Endothelial cell of umbilical vein (primary cell): ENCODE measurements around the gene ARHGAP31. TPM values are rescaled to one million over a fixed set of nuclear protein-coding genes. Genes with fewer than 3 reads are reported as not detected.
A peak's percentile ranks its signal among the peaks of the same experiment; 100 is the strongest.

Experiments used
- BruUV-seq: library from RNA; stranded (reverse); fragments of 400-500 nt; replicated peaks from 2 replicates; lab custom pipeline; 2021; lab: Mats Ljungman, UMichigan
- CTCF ChIA-PET: fragments of 300-600, 350-600 bp; sonication (Branson Sonifier 250); formaldehyde crosslinking; loops from one replicate; lab custom pipeline; 2021; ENCODE audit warnings: antibody characterized with exemption, inconsistent platforms; lab: Charles Lee
- POLR2A ChIA-PET: fragments of 300-600, 350-600 bp; sonication (Branson Sonifier 250); formaldehyde crosslinking; loops from one replicate; lab custom pipeline; 2021; ENCODE audit warnings: antibody characterized with exemption, inconsistent platforms; lab: Charles Lee
- DNase-seq: peaks from one replicate; pipeline ENCODE4 v3.0.0-alpha.2; 2011; ENCODE audit warnings: low read depth, low spot score
- FAIRE-seq: peaks from 2 replicates; lab custom pipeline; 2011; peaks lifted over from hg19 to GRCh38; lab: Jason Lieb, UNC
- H2AFZ ChIP-seq: 2 replicates; pipeline ENCODE4 v1.6.0; 2012; ENCODE audit warnings: low read depth, low read length, control low read depth, inconsistent platforms
- H3K27ac ChIP-seq: 2 replicates; pipeline ENCODE4 v1.5.1; 2011; ENCODE audit warnings: low read depth, mild to moderate bottlenecking, control low read depth, low read length, moderate library complexity; ENCODE audit not compliant: insufficient read depth
- H3K27me3 ChIP-seq, 2 experiments: 2 replicates each; pipeline versions ENCODE4 v1.6.0 to v1.6.1; 2011; ENCODE audit warnings: low read length in 2 of 2, mixed read lengths in 1 of 2; ENCODE audit not compliant: control insufficient read depth in 2 of 2, insufficient read depth in 2 of 2
- H3K36me3 ChIP-seq, 2 experiments: 2 replicates in 1 of 2; 3 replicates in 1 of 2; pipeline ENCODE4 v1.5.1; 2011; ENCODE audit warnings: low read length in 2 of 2, mild to moderate bottlenecking in 1 of 2, moderate library complexity in 1 of 2; ENCODE audit not compliant: control insufficient read depth in 2 of 2, insufficient read depth in 2 of 2; ENCODE audit errors: extremely low read depth in 1 of 2
- H3K4me1 ChIP-seq: 3 replicates; pipeline ENCODE4 v1.5.1; 2011; ENCODE audit warnings: mild to moderate bottlenecking, low read length; ENCODE audit not compliant: control insufficient read depth, insufficient read depth; ENCODE audit errors: extremely low read depth
- H3K4me2 ChIP-seq: 2 replicates; pipeline ENCODE4 v1.6.1; 2011; ENCODE audit warnings: low read length, control low read depth, mixed read lengths; ENCODE audit not compliant: insufficient read depth
- H3K4me3 ChIP-seq, 3 experiments: fragments of 200-600 bp in 1 of 3; sonication (generic), shearing (Covaris generic) in 1 of 3; replicated peaks in 1 of 3; 2 replicates each; pipeline ENCODE4 v1.5.1; 2011 to 2016; ENCODE audit warnings: control low read depth in 3 of 3, low read length in 3 of 3, mild to moderate bottlenecking in 2 of 3, inconsistent platforms in 1 of 3, low read depth in 1 of 3, moderate library complexity in 1 of 3; ENCODE audit not compliant: insufficient read depth in 1 of 3
- H3K79me2 ChIP-seq: 2 replicates; pipeline ENCODE4 v1.6.0; 2012; ENCODE audit warnings: low read length, inconsistent platforms; ENCODE audit not compliant: control insufficient read depth, insufficient read depth
- H3K9ac ChIP-seq: replicated peaks from 2 replicates; pipeline ENCODE3; 2011; ENCODE audit warnings: low read length, control low read depth; ENCODE audit not compliant: insufficient read depth; ENCODE audit errors: extremely low read depth
- H3K9me1 ChIP-seq: replicated peaks from 3 replicates; pipeline ENCODE4 v1.6.0; 2011; ENCODE audit warnings: mild to moderate bottlenecking, low read length; ENCODE audit not compliant: control insufficient read depth, insufficient read depth; ENCODE audit errors: extremely low read depth
- H3K9me3 ChIP-seq: replicated peaks from 2 replicates; pipeline ENCODE4 v1.5.1; 2012; ENCODE audit warnings: low read length, inconsistent platforms; ENCODE audit not compliant: control insufficient read depth, insufficient read depth
- H4K20me1 ChIP-seq: replicated peaks from 2 replicates; pipeline ENCODE3; 2011; ENCODE audit warnings: mild to moderate bottlenecking, low read length; ENCODE audit not compliant: control insufficient read depth, insufficient read depth; ENCODE audit errors: extremely low read depth
- EZH2 ChIP-seq: IDR thresholded peaks from 2 replicates; pipeline ENCODE4 v1.6.1; 2012; ENCODE audit warnings: borderline replicate concordance, low read depth, mild to moderate bottlenecking, moderate library complexity, low read length, inconsistent platforms; ENCODE audit not compliant: severe bottlenecking
- FOS ChIP-seq: IDR thresholded peaks from 2 replicates; pipeline ENCODE4 v1.6.1; 2011; ENCODE audit warnings: mild to moderate bottlenecking, low read length, moderate library complexity, borderline replicate concordance; ENCODE audit not compliant: insufficient read depth
- GATA2 ChIP-seq: IDR thresholded peaks from 2 replicates; pipeline ENCODE4 v1.7.0; 2011; ENCODE audit warnings: low read depth, mild to moderate bottlenecking, moderate library complexity, mixed read lengths, low read length; ENCODE audit not compliant: insufficient read length, insufficient read depth
- POLR2A ChIP-seq: IDR thresholded peaks from 2 replicates; pipeline ENCODE4 v1.6.1; 2012; ENCODE audit warnings: low read depth, mild to moderate bottlenecking, control low read depth, low read length
- POLR2AphosphoS5 ChIP-seq: IDR thresholded peaks from 2 replicates; pipeline ENCODE4 v1.6.1; 2012; ENCODE audit warnings: low read depth, mild to moderate bottlenecking, control low read depth, low read length, moderate library complexity; ENCODE audit not compliant: insufficient read depth
- dilution Hi-C: fragments of 300-500 bp; cut with MboI; formaldehyde crosslinking; loops from one replicate; pipeline ENCODE4 v1.15.0; 2019; ENCODE audit warnings: low sequenced_read_pairs; ENCODE audit not compliant: extremely low pct_ligation_motif_present
- intact Hi-C: fragments of 100-400 bp; cut with micrococcal nuclease; formaldehyde crosslinking; loops from one replicate; pipeline ENCODE4 v1.10.0; 2022
- polyA plus RNA-seq, 4 experiments: library from polyadenylated mRNA; depleted of rRNA in 3 of 4; stranded (reverse) in 3 of 4; unstranded in 1 of 4; fragments of >200 nt; gene quantifications; 2 replicates each; pipeline versions ENCODE4 v1.2.1 to v1.2.3, GENCODE V29; 2011 to 2012; ENCODE audit warnings: missing spikeins in 1 of 4
- total RNA-seq: library from RNA; stranded (reverse); gene quantifications from 2 replicates; pipeline ENCODE4 v1.2.3, GENCODE V29; 2021
- TF ChIP-seq, protein P1 (sequence below), 2 donors: IDR thresholded peaks; 1 replicate in 1 of 2; 2 replicates in 1 of 2; pipeline ENCODE4 v1.5.1; 2011; ENCODE audit warnings: low read length in 2 of 2, mild to moderate bottlenecking in 2 of 2, moderate library complexity in 2 of 2, control low read depth in 1 of 2, inconsistent platforms in 1 of 2, low read depth in 1 of 2; ENCODE audit not compliant: insufficient read depth in 1 of 2; ENCODE audit errors: extremely low read depth in 1 of 2
- TF ChIP-seq, protein P2 (sequence below): IDR thresholded peaks from 2 replicates; pipeline ENCODE4 v1.6.1; 2011; ENCODE audit not compliant: insufficient read depth, insufficient read length

The ARHGAP31 gene
- total and polyA plus RNA-seq, 2 donors (not counting 3 experiments of a cell fraction or from before 2014, with no cell fraction given): 25.5 to 65.8 TPM

DNA sequence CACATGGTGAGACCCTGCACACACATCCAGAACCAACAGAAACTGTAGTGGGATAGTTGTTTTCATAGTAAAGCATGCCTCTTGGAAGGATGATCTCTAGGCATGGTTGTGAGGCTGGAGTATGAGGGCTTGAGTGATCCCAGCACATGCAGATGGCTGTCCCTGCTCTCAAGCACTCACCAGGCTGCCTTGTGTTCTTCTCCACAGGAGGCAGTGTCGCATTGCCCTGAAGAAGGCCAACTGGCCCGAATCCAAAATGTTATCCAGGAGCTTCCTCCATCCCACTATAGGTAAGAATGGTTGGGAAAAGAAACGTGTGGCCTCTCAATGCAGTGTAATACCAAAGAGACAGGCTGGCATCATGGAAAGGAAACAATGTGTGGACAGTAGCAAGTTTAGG, 86.5 kb downstream of the ARHGAP31 start:
- H3K4me2 ChIP-seq: no peak overlapping the region
- no peaks in the 10 kb centered on the region for H3K9me3 ChIP-seq
- FAIRE-seq (no peak), DNase-seq (no peak)
- no TSS peak for BruUV-seq
- peaks cover 4 to 36% of the 10 kb centered on the region in 2 experiments for H3K36me3 ChIP-seq
- no peaks in the 10 kb centered on the region for H3K9me1 ChIP-seq
- no peaks in the 10 kb centered on the region for H4K20me1 ChIP-seq
- no peak overlapping the region for H3K9ac ChIP-seq
- no peaks in the 10 kb centered on the region for H3K79me2 ChIP-seq
- POLR2A ChIA-PET: no interaction called here
- CTCF ChIA-PET: interaction anchor here (1.5 to 2.3 kb wide), 2 partner anchors 105 to 107 kb away, joined by 4 to 5 read pairs; no protein-coding TSS in a partner anchor
- dilution Hi-C loops: no loop called here
- no peaks in the 10 kb centered on the region for H3K4me1 ChIP-seq
- no peak for TF ChIP-seq EZH2
- TF ChIP-seq, protein P1, sequence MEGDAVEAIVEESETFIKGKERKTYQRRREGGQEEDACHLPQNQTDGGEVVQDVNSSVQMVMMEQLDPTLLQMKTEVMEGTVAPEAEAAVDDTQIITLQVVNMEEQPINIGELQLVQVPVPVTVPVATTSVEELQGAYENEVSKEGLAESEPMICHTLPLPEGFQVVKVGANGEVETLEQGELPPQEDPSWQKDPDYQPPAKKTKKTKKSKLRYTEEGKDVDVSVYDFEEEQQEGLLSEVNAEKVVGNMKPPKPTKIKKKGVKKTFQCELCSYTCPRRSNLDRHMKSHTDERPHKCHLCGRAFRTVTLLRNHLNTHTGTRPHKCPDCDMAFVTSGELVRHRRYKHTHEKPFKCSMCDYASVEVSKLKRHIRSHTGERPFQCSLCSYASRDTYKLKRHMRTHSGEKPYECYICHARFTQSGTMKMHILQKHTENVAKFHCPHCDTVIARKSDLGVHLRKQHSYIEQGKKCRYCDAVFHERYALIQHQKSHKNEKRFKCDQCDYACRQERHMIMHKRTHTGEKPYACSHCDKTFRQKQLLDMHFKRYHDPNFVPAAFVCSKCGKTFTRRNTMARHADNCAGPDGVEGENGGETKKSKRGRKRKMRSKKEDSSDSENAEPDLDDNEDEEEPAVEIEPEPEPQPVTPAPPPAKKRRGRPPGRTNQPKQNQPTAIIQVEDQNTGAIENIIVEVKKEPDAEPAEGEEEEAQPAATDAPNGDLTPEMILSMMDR (IDR thresholded peaks at IDR 0.05; ENCODE audit: extremely low read depth in 1 of 2, insufficient read depth in 1 of 2, low read depth in 1 of 2, low read length in 2 of 2): peak in 1 of 2 donors; percentile 6
- no peak for TF ChIP-seq POLR2A
- no peak for TF ChIP-seq FOS
- no peak for TF ChIP-seq POLR2AphosphoS5
- no peak for TF ChIP-seq GATA2
- TF ChIP-seq, protein P2, sequence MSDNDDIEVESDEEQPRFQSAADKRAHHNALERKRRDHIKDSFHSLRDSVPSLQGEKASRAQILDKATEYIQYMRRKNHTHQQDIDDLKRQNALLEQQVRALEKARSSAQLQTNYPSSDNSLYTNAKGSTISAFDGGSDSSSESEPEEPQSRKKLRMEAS: no peak
- no peak overlapping the region for H3K27ac ChIP-seq
- no peaks in the 10 kb centered on the region for H3K27me3 ChIP-seq
- H3K4me3 ChIP-seq: no peak overlapping the region
- intact Hi-C loops: loop anchor here (2.0 kb wide), 1 partner anchor 106 kb away; no protein-coding TSS in a partner anchor
- H2AFZ ChIP-seq: no peak overlapping the region
